Measurements from ENCODE around the gene SCGB2A2.

SCGB2A2 gene

GRCh38 chr11:62269654-62270278 lies at the start of gene SCGB2A2:
TSS of gene SCGB2A2 (plus strand) at chr11:62270158. CDS start at chr11:62270217, 59 bp downstream.
- DNase-seq = no peak

GRCh38 chr11:62221498-62221897 lies 48.5 kb upstream of the SCGB2A2 start:
- DNase-seq = no peak

GRCh38 chr11:62223095-62223494 lies 46.9 kb upstream of the SCGB2A2 start:
- DNase-seq = no peak

- no peak for DNase-seq
Measured at GRCh38 chr11:62233730-62234129, 36.2 kb upstream of the SCGB2A2 start.

GRCh38 chr11:62236187-62236586 lies 33.8 kb upstream of the SCGB2A2 start:
- DNase-seq = no peak

- DNase-seq = no peak
Measured at GRCh38 chr11:62237499-62237898, 32.5 kb upstream of the SCGB2A2 start.

- no peak for DNase-seq
Measured at GRCh38 chr11:62238151-62238550, 31.8 kb upstream of the SCGB2A2 start.

GRCh38 chr11:62241095-62241494 lies 28.9 kb upstream of the SCGB2A2 start:
- no peak for DNase-seq

- DNase-seq = no peak
Measured at GRCh38 chr11:62242021-62242420, 27.9 kb upstream of the SCGB2A2 start, which contains the start of gene SCGB1D2. TSS of gene SCGB1D2 (plus strand) at chr11:62242239. CDS start at chr11:62242308, 69 bp downstream.

- DNase-seq = peak; percentile 36
Measured at GRCh38 chr11:62245271-62245753, 24.6 kb upstream of the SCGB2A2 start.

- DNase-seq = no peak
Measured at GRCh38 chr11:62251698-62252097, 18.3 kb upstream of the SCGB2A2 start.

GRCh38 chr11:62253999-62254542 lies 15.9 kb upstream of the SCGB2A2 start:
- no peak for DNase-seq

- DNase-seq = no peak
Measured at GRCh38 chr11:62256281-62256680, 13.7 kb upstream of the SCGB2A2 start.

GRCh38 chr11:62260261-62260953 lies 9.6 kb upstream of the SCGB2A2 start:
- DNase-seq = no peak

GRCh38 chr11:62264004-62264403 lies 6.0 kb upstream of the SCGB2A2 start:
- no peak for DNase-seq

- DNase-seq = peak; percentile 40
Measured at GRCh38 chr11:62266558-62266957, 3.4 kb upstream of the SCGB2A2 start.

- no peak for DNase-seq
Measured at GRCh38 chr11:62267050-62267449, 2.9 kb upstream of the SCGB2A2 start.

- no peak for DNase-seq
Measured at GRCh38 chr11:62267576-62267975, 2.4 kb upstream of the SCGB2A2 start.

- no peak for DNase-seq
Measured at GRCh38 chr11:62273284-62273683, 3.3 kb downstream of the SCGB2A2 start.

- no peak for DNase-seq
Measured at GRCh38 chr11:62273789-62274275, 3.9 kb downstream of the SCGB2A2 start.

- DNase-seq = no peak
Measured at GRCh38 chr11:62280452-62280851, 10.5 kb downstream of the SCGB2A2 start.

- no peak for DNase-seq
Measured at GRCh38 chr11:62295504-62295903, 25.5 kb downstream of the SCGB2A2 start.

- no peak for DNase-seq
Measured at GRCh38 chr11:62298975-62299374, 29.0 kb downstream of the SCGB2A2 start, which contains the start of gene SCGB1D4. TSS of gene SCGB1D4 (minus strand) at chr11:62299075. CDS start at chr11:62299010, 65 bp downstream.

- no peak for DNase-seq
Measured at GRCh38 chr11:62306227-62306626, 36.3 kb downstream of the SCGB2A2 start.

Data from stimulated activated CD8-positive, alpha-beta memory T cell treated with anti-CD3 and anti-CD28 coated beads, Interleukin-4, amount 100 ng/mL, for 48 hours (primary cell).